Activated T-cell treated with anti-CD3 and anti-CD28 coated beads for 1 hour (primary cell): ENCODE results near the gene PRDM16.

Source experiments
- DNase-seq: peaks from one replicate; pipeline ENCODE4 v3.0.0-alpha.2; 2020; ENCODE audit warnings: low read depth

The PRDM16 gene

GRCh38 chr1:3124246-3124645 is 55.2 kb downstream of the PRDM16 start:
- DNase-seq, result no peak

- DNase-seq, result no peak
Measured at GRCh38 chr1:3125078-3125477, 56.1 kb downstream of the PRDM16 start.

- DNase-seq, result no peak
Measured at GRCh38 chr1:3125546-3126368, 56.8 kb downstream of the PRDM16 start.

- DNase-seq, result no peak
Measured at GRCh38 chr1:3126756-3127678, 58.0 kb downstream of the PRDM16 start.

GRCh38 chr1:3127738-3128137 is 58.7 kb downstream of the PRDM16 start:
- no peak for DNase-seq

GRCh38 chr1:3128431-3129132 is 59.6 kb downstream of the PRDM16 start:
- no peak for DNase-seq

- no peak for DNase-seq
Measured at GRCh38 chr1:3129133-3129490, 60.1 kb downstream of the PRDM16 start.

- no peak for DNase-seq
Measured at GRCh38 chr1:3130268-3130667, 61.3 kb downstream of the PRDM16 start.

- DNase-seq, result no peak
Measured at GRCh38 chr1:3132660-3133059, 63.7 kb downstream of the PRDM16 start.

- DNase-seq, result no peak
Measured at GRCh38 chr1:3133686-3134085, 64.7 kb downstream of the PRDM16 start.

- no peak for DNase-seq
Measured at GRCh38 chr1:3134381-3135072, 65.5 kb downstream of the PRDM16 start.

GRCh38 chr1:3135073-3135702 is 66.2 kb downstream of the PRDM16 start:
- DNase-seq, result no peak

- DNase-seq, result no peak
Measured at GRCh38 chr1:3135744-3136455, 66.9 kb downstream of the PRDM16 start.

GRCh38 chr1:3136532-3136931 is 67.5 kb downstream of the PRDM16 start:
- no peak for DNase-seq

- DNase-seq, result no peak
Measured at GRCh38 chr1:3137111-3138100, 68.4 kb downstream of the PRDM16 start.

GRCh38 chr1:3138623-3139151 is 69.7 kb downstream of the PRDM16 start:
- no peak for DNase-seq

- DNase-seq, result no peak
Measured at GRCh38 chr1:3139451-3139852, 70.4 kb downstream of the PRDM16 start.

GRCh38 chr1:3139871-3140361 is 70.9 kb downstream of the PRDM16 start:
- DNase-seq, result no peak

GRCh38 chr1:3140437-3140836 is 71.4 kb downstream of the PRDM16 start:
- no peak for DNase-seq
